ENCODE data around the gene TAS2R30.

GRCh38 chr12:11170810-11171144 is 36.3 kb upstream of the TAS2R30 start:
- TF ChIP-seq POLR2A (IDR thresholded peaks at IDR 0.05) (no peak), CTCF (IDR thresholded peaks at IDR 0.05) (no peak)
